ENCODE data around the gene UBE2C. TPM values are rescaled to one million over a fixed set of nuclear protein-coding genes. Genes with fewer than 3 reads are reported as not detected.

The UBE2C gene
- total RNA-seq, 1 donor from 2014 or later = 1.4 TPM

DNA sequence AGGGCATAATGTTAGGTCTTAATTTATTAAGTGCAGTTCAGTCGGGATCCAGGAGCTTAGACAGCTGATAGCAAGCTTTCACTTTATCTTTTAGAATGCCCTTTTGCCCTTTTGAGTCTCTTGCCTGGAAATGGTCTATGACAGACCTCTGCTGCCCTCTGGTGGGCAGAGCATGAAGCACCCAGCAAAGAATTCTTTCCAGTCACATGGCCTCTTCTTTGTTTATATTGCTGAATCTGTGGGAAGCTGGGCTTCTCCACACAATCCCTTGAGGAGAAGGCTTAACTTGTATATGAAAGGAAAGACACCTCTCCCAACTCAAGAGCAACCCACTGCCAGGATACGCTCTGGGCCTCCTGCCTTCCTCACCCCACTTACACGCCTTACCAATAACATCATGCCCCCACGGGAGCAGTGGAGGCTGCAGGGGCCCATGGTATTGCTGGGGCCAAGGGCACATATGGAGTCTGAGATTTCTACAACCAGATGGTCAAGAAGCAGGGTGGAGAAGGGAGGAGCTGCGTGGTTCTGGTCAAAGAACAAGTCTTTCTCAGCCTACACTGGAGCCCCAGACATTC, 41.2 kb upstream of the UBE2C start:
- Histone ChIP-seq H3K27ac (peak overlapping the region; percentile 11), H3K27me3 (no peaks in the 10 kb centered on the region), H3K9me3 (no peaks in the 10 kb centered on the region), H3K4me3 (no peak overlapping the region), H3K4me1 (peaks cover 9% of the 10 kb centered on the region), H3K36me3 (no peaks in the 10 kb centered on the region)
- TF ChIP-seq CTCF (IDR thresholded peaks at IDR 0.05) = peak; percentile 97
- peak; percentile 86 for DNase-seq
- intact Hi-C loops (cut with DNase I) = loop anchor here (10.0 kb wide), 1 partner anchor 226 kb away; the partner anchor contains the start of gene EPPIN
- peak; percentile 96 for ATAC-seq

- TF ChIP-seq CTCF (IDR thresholded peaks at IDR 0.05) = no peak
- intact Hi-C loops (cut with DNase I) = loop anchor here (10.0 kb wide), 1 partner anchor 228 kb away; the partner anchor contains the start of gene EPPIN
- H3K4me1 ChIP-seq = peaks cover 9% of the 10 kb centered on the region
- no peak overlapping the region for H3K27ac ChIP-seq
- H3K36me3 ChIP-seq = no peaks in the 10 kb centered on the region
- DNase-seq (no peak), ATAC-seq (no peak)
- no peak overlapping the region for H3K4me3 ChIP-seq
- H3K27me3 ChIP-seq = no peaks in the 10 kb centered on the region
- H3K9me3 ChIP-seq = no peaks in the 10 kb centered on the region
These were observed 39.8 kb upstream of the UBE2C start for GRCh38 chr20:45772693-45773092.

DNA sequence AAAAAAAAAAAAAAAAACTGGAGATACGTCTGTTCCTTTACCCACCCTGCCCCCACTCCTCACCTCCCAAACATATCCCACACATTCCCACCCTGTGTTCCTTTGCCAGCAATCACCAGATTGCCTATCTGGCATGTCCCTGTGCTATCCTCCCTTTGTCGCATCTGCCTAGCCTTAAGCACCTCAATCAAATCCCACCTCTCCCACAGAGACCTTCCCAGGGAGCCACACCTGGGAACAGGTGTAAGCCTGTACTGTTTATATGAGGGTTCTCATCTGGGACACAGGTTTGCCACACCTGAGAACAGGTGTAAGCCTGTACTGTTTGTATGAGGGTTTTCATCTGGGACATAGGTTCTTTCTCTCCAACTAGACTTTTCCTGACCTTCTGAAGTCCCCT, 37.5 kb upstream of the UBE2C start:
- Histone ChIP-seq H3K9me3 (no peaks in the 10 kb centered on the region), H3K27ac (no peak overlapping the region), H3K4me3 (no peak overlapping the region), H3K4me1 (peaks cover 28% of the 10 kb centered on the region), H3K36me3 (no peaks in the 10 kb centered on the region), H3K27me3 (no peaks in the 10 kb centered on the region)
- peak; percentile 2 for DNase-seq
- intact Hi-C loops (cut with DNase I) = loop anchor here (10.0 kb wide), 1 partner anchor 230 kb away; the partner anchor contains the start of gene EPPIN
- no peak for TF ChIP-seq CTCF (IDR thresholded peaks at IDR 0.05)
- ATAC-seq = no peak

DNA sequence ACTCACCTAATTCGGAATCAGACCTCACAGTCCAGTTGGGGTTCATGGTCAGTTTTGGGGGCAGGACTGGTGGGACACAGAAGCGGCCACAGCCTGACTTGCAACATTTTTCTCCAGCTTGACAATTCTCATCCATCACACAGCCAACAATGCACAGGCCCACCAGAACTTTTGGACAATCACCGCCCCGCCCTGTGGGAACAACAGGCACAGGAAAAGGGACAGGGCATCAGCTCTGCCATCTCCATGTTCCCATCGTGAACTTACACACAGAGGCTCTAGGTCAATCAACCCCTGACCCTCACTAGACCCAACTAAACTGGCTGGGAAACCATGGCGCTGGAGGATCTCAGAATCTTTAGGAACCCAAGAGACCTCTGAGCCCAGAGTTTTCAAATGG, 37.0 kb upstream of the UBE2C start:
- no peak for TF ChIP-seq CTCF (IDR thresholded peaks at IDR 0.05)
- no peak overlapping the region for H3K4me3 ChIP-seq
- H3K4me1 ChIP-seq = peaks cover 32% of the 10 kb centered on the region
- H3K27ac ChIP-seq = no peak overlapping the region
- DNase-seq = peak; percentile 33
- H3K36me3 ChIP-seq = no peaks in the 10 kb centered on the region
- no peak for ATAC-seq
- no peaks in the 10 kb centered on the region for H3K27me3 ChIP-seq
- no peaks in the 10 kb centered on the region for H3K9me3 ChIP-seq
- intact Hi-C loops (cut with DNase I) = loop anchor here (10.0 kb wide), 1 partner anchor 231 kb away; the partner anchor contains the start of gene EPPIN

- H3K9me3 ChIP-seq = no peaks in the 10 kb centered on the region
- no peak overlapping the region for H3K27ac ChIP-seq
- DNase-seq = peak; percentile 47
- peaks cover 32% of the 10 kb centered on the region for H3K4me1 ChIP-seq
- no peak for TF ChIP-seq CTCF (IDR thresholded peaks at IDR 0.05)
- ATAC-seq = no peak
- H3K27me3 ChIP-seq = no peaks in the 10 kb centered on the region
- H3K4me3 ChIP-seq = no peak overlapping the region
- intact Hi-C loops (cut with DNase I) = loop anchor here (10.0 kb wide), 1 partner anchor 232 kb away; the partner anchor contains the start of gene EPPIN
- no peaks in the 10 kb centered on the region for H3K36me3 ChIP-seq
These were observed 35.5 kb upstream of the UBE2C start for GRCh38 chr20:45776931-45777330.

All from upper lobe of right lung (tissue), 1 donor.